Muscle layer of colon (tissue), 2 donors: ENCODE measurements around the gene MPRIP.

Experiments
- H3K27ac ChIP-seq: one replicate; pipeline ENCODE4 v1.7.0; 2013; ENCODE audit warnings: low read depth, mild to moderate bottlenecking, low read length, moderate library complexity
- H3K27me3 ChIP-seq, 2 donors: one replicate each; pipeline ENCODE4 v1.7.0; 2013; ENCODE audit warnings: low read length in 2 of 2, mild to moderate bottlenecking in 2 of 2; ENCODE audit not compliant: insufficient read depth in 2 of 2, control insufficient read depth in 1 of 2
- H3K36me3 ChIP-seq: one replicate; pipeline ENCODE4 v1.7.0; 2013; ENCODE audit warnings: mild to moderate bottlenecking, low read length; ENCODE audit not compliant: insufficient read depth
- H3K4me1 ChIP-seq: one replicate; pipeline ENCODE4 v1.7.0; 2013; ENCODE audit warnings: mild to moderate bottlenecking, low read length; ENCODE audit not compliant: insufficient read depth
- H3K4me3 ChIP-seq, 2 donors: one replicate each; pipeline ENCODE4 v1.7.0; 2013; ENCODE audit warnings: low read length in 2 of 2, low read depth in 1 of 2, mild to moderate bottlenecking in 1 of 2, moderate library complexity in 1 of 2
- H3K9ac ChIP-seq: one replicate; pipeline ENCODE4 v1.7.0; 2013; ENCODE audit warnings: low read length
- H3K9me3 ChIP-seq: one replicate; pipeline ENCODE4 v1.7.0; 2013; ENCODE audit warnings: mild to moderate bottlenecking, low read length
- donor health status: abdominal sarcoma.
- donor health status: Adenocarcinoma of cecum.

Gene MPRIP

DNA sequence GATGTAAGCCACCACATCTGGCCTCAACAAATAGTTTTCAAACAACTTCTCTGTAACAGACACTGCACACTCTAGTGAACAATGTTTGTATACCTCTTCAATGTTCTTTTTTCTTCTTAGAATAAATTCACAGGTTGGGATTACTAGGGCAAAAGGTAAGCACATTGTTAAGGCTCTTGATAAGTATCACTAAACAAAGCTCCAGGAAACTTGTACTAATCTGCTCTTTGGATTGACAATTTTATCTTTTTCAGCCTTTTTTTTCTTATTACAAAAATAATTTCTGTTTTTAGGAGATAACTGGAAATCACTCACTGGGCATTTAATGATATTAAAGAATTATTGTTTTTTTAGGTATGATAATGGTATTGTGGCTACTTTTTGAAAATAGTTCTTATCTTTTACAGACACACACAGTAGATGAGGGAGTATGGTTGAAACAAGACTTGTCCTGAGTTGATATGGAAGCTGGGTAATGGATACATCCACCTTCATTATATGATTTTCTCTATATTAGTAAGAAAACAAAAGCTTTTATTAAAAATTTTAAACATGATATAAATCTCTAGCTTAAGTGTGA lies 7.7 kb upstream of the MPRIP start:
- Histone ChIP-seq H3K4me3 (no peak overlapping the region), H3K9me3 (no peaks in the 10 kb centered on the region), H3K27ac (no peak overlapping the region), H3K4me1 (peaks cover 6% of the 10 kb centered on the region), H3K27me3 (no peaks in the 10 kb centered on the region), H3K36me3 (no peaks in the 10 kb centered on the region), H3K9ac (no peak overlapping the region)

- H3K4me1 ChIP-seq, result peaks cover 6% of the 10 kb centered on the region
- H3K27me3 ChIP-seq, result no peaks in the 10 kb centered on the region
- no peak overlapping the region for H3K27ac ChIP-seq
- H3K9ac ChIP-seq, result no peak overlapping the region
- no peaks in the 10 kb centered on the region for H3K9me3 ChIP-seq
- no peak overlapping the region for H3K4me3 ChIP-seq
- H3K36me3 ChIP-seq, result no peaks in the 10 kb centered on the region
Observed at GRCh38 chr17:17035490-17035889, 6.8 kb upstream of the MPRIP start.

GRCh38 chr17:17035920-17036523 lies 6.2 kb upstream of the MPRIP start:
- Histone ChIP-seq H3K4me1 (peaks cover 9% of the 10 kb centered on the region), H3K36me3 (no peaks in the 10 kb centered on the region), H3K27ac (no peak overlapping the region), H3K4me3 (no peak overlapping the region), H3K27me3 (no peaks in the 10 kb centered on the region), H3K9me3 (no peaks in the 10 kb centered on the region), H3K9ac (no peak overlapping the region)

- H3K36me3 ChIP-seq, result no peaks in the 10 kb centered on the region
- peaks cover 14% of the 10 kb centered on the region for H3K4me1 ChIP-seq
- H3K9ac ChIP-seq, result no peak overlapping the region
- no peak overlapping the region for H3K4me3 ChIP-seq
- no peaks in the 10 kb centered on the region for H3K9me3 ChIP-seq
- no peak overlapping the region for H3K27ac ChIP-seq
- no peaks in the 10 kb centered on the region for H3K27me3 ChIP-seq
Observed at GRCh38 chr17:17036524-17036998, 5.7 kb upstream of the MPRIP start.

DNA sequence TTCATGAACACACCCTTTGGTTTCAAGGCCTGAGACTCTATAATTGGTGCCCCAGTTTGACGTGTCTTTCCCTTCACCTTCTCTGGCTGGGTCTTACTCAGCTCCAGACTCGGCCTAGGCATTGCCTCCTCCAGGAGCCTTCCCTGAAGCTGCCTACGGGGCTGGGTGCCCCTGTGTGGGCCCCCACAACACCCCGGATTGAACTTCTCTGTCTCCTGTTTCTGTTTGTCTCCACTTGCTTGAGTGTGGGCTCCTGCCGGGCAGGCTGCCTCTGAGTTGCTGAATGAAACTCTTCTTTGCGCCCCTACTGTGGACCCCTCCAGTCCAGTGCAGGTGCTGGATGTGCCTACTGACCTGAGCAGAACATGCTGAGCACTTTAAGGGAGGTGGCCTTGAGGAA lies 2.3 kb upstream of the MPRIP start:
- Histone ChIP-seq H3K4me3 (no peak overlapping the region), H3K36me3 (no peaks in the 10 kb centered on the region), H3K27me3 (no peaks in the 10 kb centered on the region), H3K9ac (no peak overlapping the region), H3K4me1 (peaks cover 27% of the 10 kb centered on the region), H3K27ac (no peak overlapping the region), H3K9me3 (no peaks in the 10 kb centered on the region)

DNA sequence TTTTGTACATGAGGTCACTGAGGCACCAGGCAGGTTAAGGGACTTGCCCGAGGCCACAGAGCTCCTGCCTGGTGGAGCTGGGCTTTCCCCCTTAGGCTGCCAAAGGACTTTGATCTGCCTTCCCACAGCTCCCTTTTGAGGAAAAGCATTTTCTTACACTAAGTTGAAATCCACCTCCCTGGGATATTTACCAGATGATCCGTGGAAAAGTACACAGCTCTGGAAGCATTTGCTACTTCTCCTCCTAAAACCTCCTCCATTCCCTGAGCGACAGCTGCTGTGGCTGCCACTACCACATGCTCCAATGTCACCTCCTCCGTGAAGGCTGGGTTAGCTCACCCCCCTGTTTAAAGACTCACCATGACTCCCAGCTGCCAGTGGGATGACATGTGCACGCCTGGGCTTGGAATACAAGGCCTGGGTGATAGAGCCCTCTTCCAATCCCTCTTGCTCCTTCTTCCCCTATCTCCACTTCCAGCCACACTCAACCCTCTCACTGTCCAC lies 1.2 kb upstream of the MPRIP start:
- H3K36me3 ChIP-seq, result no peaks in the 10 kb centered on the region
- peaks cover 36% of the 10 kb centered on the region for H3K4me1 ChIP-seq
- no peak overlapping the region for H3K9ac ChIP-seq

DNA sequence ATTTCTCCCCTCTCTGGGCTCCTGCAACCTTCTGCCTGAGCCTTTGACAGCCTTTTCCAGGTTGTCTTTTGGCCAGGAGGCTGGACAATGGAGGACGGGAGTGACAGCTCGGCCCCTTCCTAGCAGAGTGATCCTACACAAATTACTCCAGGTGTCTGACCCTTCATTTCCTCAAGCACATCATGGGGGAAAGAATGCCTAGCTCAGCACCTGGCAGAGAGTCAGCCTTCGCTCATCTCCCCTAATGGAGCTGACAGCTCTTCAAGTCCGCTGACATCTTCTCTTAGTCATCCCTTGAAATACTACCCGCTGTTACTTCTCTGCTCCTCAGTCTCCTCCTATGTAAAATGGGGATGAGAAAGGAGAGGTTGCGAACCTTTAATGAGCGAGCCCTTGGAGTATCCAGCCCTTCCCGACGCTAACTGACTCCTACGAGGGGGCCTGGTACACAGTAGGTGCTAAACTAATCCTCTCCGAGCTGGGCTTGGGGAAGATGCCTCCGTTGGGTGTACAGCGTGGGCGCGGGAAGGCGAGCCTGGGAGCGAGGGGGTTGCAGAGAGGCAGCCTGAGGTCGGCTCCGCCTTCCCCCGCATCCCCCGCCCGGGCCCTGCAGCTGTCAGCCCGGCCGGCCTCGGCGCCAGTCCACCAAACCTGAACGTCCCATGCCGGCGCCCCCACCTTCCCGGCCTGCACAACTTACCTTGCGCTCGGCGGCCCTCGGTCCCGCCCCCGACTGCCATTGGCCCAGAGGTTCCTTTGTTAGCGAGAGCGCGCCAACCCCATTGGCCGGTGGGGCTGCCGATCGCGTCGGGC lies 480 bp upstream of the MPRIP start:
- Histone ChIP-seq H3K27ac (peak overlapping the region; percentile 66), H3K9ac (peak overlapping the region; percentile 18), H3K4me1 (peaks cover 41% of the 10 kb centered on the region), H3K4me3 (peak overlapping the region; percentile 50 to 59), H3K36me3 (no peaks in the 10 kb centered on the region), H3K27me3 (no peaks in the 10 kb centered on the region), H3K9me3 (no peaks in the 10 kb centered on the region)

More for the DNA sequence above, 1.2 kb upstream of the MPRIP start:
- H3K27ac ChIP-seq, result no peak overlapping the region
- no peaks in the 10 kb centered on the region for H3K9me3 ChIP-seq
- H3K4me3 ChIP-seq, result no peak overlapping the region
- H3K27me3 ChIP-seq, result no peaks in the 10 kb centered on the region

- peak overlapping the region; percentile 75 for H3K27ac ChIP-seq
- peak overlapping the region; percentile 76 to 83 for H3K4me3 ChIP-seq
- no peaks in the 10 kb centered on the region for H3K27me3 ChIP-seq
- H3K9me3 ChIP-seq, result no peaks in the 10 kb centered on the region
- peak overlapping the region; percentile 89 for H3K9ac ChIP-seq
- peaks cover 45% of the 10 kb centered on the region for H3K4me1 ChIP-seq
- no peaks in the 10 kb centered on the region for H3K36me3 ChIP-seq
Observed at GRCh38 chr17:17042851-17043460, 699 bp downstream of the MPRIP start.

DNA sequence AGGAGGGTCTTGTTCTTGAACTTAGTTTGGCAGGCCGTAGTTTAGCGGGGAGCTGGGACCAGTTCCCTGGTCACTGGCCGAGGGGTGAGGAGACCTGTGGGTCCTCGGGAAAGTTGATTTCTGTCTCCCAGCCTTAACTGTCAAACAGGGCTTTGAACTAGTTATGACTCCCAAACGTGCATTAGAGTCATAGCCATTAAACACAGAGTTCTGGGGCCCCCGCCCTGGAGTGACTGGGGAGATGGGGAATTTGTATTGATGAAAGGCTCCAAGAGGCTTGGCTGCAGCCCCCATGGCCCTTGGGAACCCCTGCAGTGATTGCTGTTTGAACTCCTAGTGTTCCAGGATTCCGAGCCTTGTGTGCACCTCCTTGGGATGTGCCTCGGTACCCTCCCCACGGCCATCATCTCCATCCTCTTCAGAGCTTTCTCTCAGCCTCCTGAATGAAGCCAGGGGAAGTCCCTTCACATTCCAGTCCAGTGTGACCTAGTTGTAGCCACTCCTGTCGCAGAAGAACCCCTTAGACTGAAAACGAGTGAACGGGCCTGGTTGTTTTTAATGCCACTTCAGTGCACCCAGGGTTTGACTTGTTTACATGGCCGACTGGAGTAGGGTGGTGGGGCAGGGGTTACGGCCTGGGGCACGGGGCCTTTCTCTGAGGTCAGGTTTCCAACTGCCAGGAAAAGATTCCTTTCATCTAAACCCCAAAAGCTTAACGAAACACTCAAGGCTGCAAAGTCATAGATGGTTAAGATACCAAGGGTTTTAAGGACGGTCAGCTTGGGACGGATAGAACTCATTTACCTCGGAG lies 1.4 kb downstream of the MPRIP start:
- Histone ChIP-seq H3K36me3 (no peaks in the 10 kb centered on the region), H3K9me3 (no peaks in the 10 kb centered on the region), H3K9ac (peak overlapping the region; percentile 89), H3K27me3 (no peaks in the 10 kb centered on the region), H3K4me3 (peak overlapping the region; percentile 76 to 83), H3K27ac (peak overlapping the region; percentile 75), H3K4me1 (peaks cover 45% of the 10 kb centered on the region)

DNA sequence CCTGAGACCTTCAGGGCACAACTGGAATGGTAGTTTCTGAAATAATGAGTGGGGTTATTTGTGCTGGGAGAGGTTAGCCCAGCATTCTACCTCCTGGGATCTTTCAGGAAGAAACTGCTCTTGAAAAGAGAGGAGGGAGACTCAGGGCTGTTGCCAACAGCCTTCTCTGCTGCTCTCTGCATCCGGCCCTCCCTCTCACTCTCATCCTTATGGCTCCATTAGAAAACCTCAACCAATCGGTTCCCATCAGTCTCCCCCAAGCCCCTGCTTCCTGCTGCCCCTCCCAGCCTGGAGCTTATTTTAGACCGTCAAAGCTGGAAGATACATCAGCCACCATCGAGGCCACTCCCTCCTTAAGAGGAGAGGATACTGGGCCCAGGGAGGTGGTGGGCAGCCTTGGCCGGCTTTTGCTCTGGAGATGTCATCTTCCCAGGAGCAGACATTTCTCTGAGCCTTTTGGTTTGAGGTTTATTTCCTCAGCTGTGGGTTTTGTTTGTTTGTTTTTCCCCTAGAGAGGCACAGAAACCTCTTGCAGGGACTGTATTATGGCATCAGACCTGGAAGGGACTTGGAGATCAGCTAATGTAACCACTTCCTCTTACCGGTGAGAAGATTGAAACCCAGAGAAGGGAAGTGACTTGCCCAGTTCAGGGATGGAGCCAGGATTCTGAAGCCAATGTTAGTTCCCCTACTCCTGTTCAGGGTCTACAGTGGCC lies 2.7 kb downstream of the MPRIP start:
- H3K4me3 ChIP-seq, result peak overlapping the region in 1 of 2 donors; percentile 23

More for the DNA sequence above, 2.7 kb downstream of the MPRIP start:
- H3K9ac ChIP-seq, result no peak overlapping the region
- H3K27ac ChIP-seq, result peak overlapping the region; percentile 75
- no peaks in the 10 kb centered on the region for H3K9me3 ChIP-seq
- H3K27me3 ChIP-seq, result no peaks in the 10 kb centered on the region
- H3K36me3 ChIP-seq, result no peaks in the 10 kb centered on the region
- H3K4me1 ChIP-seq, result peaks cover 45% of the 10 kb centered on the region
